Transverse colon (tissue), 4 donors: ENCODE measurements around the gene AGTRAP. TPM values are rescaled to one million over a fixed set of nuclear protein-coding genes. Genes with fewer than 3 reads are reported as not detected.

Source experiments
- DNase-seq: peaks from one replicate; pipeline ENCODE4 v3.0.0-alpha.2; 2019
- H3K27ac ChIP-seq, 4 donors: fragments of 200-600 bp; sonication (generic); 2 replicates each; pipeline ENCODE4 v1.5.1; 2016 to 2018; ENCODE audit warnings: inconsistent platforms in 4 of 4
- H3K27me3 ChIP-seq: fragments of 200-600 bp; sonication (generic); 2 replicates; pipeline ENCODE4 v1.5.1; 2017; ENCODE audit warnings: inconsistent platforms
- H3K36me3 ChIP-seq, 4 donors: fragments of 200-600 bp; sonication (generic); 2 replicates each; pipeline ENCODE4 v1.5.1; 2017 to 2019; ENCODE audit warnings: inconsistent platforms in 4 of 4
- H3K4me1 ChIP-seq, 4 donors: fragments of 200-600 bp; sonication (generic); 2 replicates each; pipeline ENCODE4 v1.5.1; 2017 to 2020; ENCODE audit warnings: inconsistent platforms in 4 of 4
- H3K4me3 ChIP-seq, 4 donors: fragments of 200-600 bp; sonication (generic); 1 replicate in 1 of 4; 2 replicates in 3 of 4; pipeline versions ENCODE4 v1.5.1 to v1.6.1; 2017 to 2019; ENCODE audit warnings: inconsistent platforms in 4 of 4
- H3K9me3 ChIP-seq, 2 donors: fragments of 200-600 bp; sonication (generic); 2 replicates each; pipeline ENCODE4 v1.5.1; 2017 to 2019; ENCODE audit warnings: inconsistent platforms in 2 of 2
- CTCF ChIP-seq, 5 experiments: fragments of 200-600 bp in 3 of 5; fragments of 450-650 bp in 2 of 5; sonication (generic) in 3 of 5; IDR thresholded peaks; 1 replicate in 2 of 5; 2 replicates in 3 of 5; pipeline ENCODE4 v1.5.1; 2016 to 2017; ENCODE audit warnings: antibody characterized with exemption in 5 of 5, inconsistent platforms in 3 of 5, mild to moderate bottlenecking in 2 of 5, moderate library complexity in 1 of 5
- EP300 ChIP-seq: sonication (generic); formaldehyde crosslinking; IDR thresholded peaks from one replicate; pipeline ENCODE4 v1.6.1; 2017; ENCODE audit warnings: antibody characterized with exemption, low read depth
- POLR2A ChIP-seq: fragments of 450-650 bp; IDR thresholded peaks from one replicate; pipeline ENCODE4 v1.6.1; 2016; ENCODE audit warnings: antibody characterized with exemption, mild to moderate bottlenecking, moderate library complexity
- POLR2AphosphoS5 ChIP-seq, 3 donors: sonication (generic); formaldehyde crosslinking; IDR thresholded peaks; one replicate each; pipeline ENCODE4 v1.6.1; 2016; ENCODE audit warnings: antibody characterized with exemption in 3 of 3
- WGBS, 2 donors: methylation state at CpG; one replicate each; pipeline ENCODE4 v1.1.5; 2018; ENCODE audit warnings: low coverage in 1 of 2; 5-methylcytosine and 5-hydroxymethylcytosine counted together
- in situ Hi-C, 4 donors: fragments of 200-750 bp; cut with MboI; loops; one replicate each; pipeline versions ENCODE4 v1.15.0 to v1.15.1; 2017; ENCODE audit warnings: low sequenced_read_pairs in 3 of 4, low pct_ligation_motif_present in 1 of 4, low pct_unique_long_range_greater_than_20kb in 1 of 4
- intact Hi-C: fragments of 100-400 bp; cut with DNase I; formaldehyde crosslinking; loops from one replicate; pipeline ENCODE4 v1.15.1; 2023; ENCODE audit warnings: low total_unique reads
- total RNA-seq, 4 donors: library from RNA; depleted of rRNA; stranded (reverse); fragments of >200 nt; gene quantifications; one replicate each; pipeline ENCODE4 v1.1.0, GENCODE V29; 2016

The AGTRAP gene
- total RNA-seq, 4 donors from 2014 or later, result 1.2 to 27.0 (median 22.7) TPM

DNA sequence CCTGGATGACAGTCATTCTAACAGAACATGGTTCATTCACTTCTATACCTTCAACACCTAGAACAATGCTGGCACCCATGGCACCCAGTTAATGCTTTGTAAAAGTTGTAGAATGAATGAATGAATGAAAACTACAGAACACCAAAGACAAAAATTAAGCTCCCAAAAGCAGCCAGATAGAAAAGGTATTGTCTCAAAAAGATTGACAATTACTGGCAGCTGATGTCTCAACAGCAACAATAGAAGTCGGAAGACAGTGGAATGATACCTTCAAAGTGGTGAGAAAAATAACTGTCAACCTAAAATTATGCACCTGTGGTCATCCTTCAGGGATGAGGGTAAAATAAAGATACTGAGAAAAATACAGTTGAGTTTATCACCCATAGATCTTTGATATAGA, 21.1 kb downstream of the AGTRAP start:
- intact Hi-C loops (no loop called here), in situ Hi-C loops (no loop called here)
- Histone ChIP-seq H3K27ac (no peak overlapping the region), H3K36me3 (no peaks in the 10 kb centered on the region), H3K27me3 (peaks cover 20% of the 10 kb centered on the region), H3K9me3 (no peaks in the 10 kb centered on the region), H3K4me3 (no peak overlapping the region), H3K4me1 (peaks cover 0 to 3% (median 0%) of the 10 kb centered on the region in 4 donors)
- no peak for DNase-seq
- WGBS, 2 donors, result 92 to 94% methylated on average over 1 of the region's 1 CpG
- TF ChIP-seq POLR2AphosphoS5 (IDR thresholded peaks at IDR 0.05) (no peak), EP300 (no peak), POLR2A (no peak), CTCF (IDR thresholded peaks at IDR 0.05) (no peak)

DNA sequence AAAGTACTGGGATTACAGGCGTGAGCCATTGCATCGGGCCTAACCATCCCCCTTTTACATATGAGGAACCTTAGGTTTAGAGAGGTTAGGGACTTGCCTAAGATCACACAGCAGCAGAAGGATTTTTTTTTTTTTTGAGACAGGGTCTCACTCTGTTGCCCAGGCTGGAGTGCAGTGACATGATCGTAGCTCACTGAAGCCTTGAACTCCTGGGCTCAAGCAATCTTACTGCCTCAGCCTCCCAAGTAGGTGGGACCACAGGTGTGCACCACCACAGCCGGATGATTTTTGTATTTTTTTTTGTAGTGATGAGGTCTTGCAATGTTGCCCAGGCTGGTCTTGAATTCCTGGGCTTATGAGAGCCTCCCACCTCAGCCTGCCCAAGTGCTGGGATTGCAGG, 23.9 kb downstream of the AGTRAP start:
- intact Hi-C loops, result no loop called here
- no peaks in the 10 kb centered on the region for H3K36me3 ChIP-seq
- H3K27me3 ChIP-seq, result peaks cover 29% of the 10 kb centered on the region
- no peak for TF ChIP-seq EP300
- TF ChIP-seq POLR2A, result no peak
- TF ChIP-seq POLR2AphosphoS5 (IDR thresholded peaks at IDR 0.05), result no peak
- no peak for TF ChIP-seq CTCF (IDR thresholded peaks at IDR 0.05)
- 81 to 88% methylated on average over 2 to 4 of the region's 4 CpGs for WGBS, 2 donors
- H3K9me3 ChIP-seq, result no peaks in the 10 kb centered on the region
- DNase-seq, result no peak
- H3K4me1 ChIP-seq, result peaks cover 0 to 5% (median 0%) of the 10 kb centered on the region in 4 donors
- in situ Hi-C loops, result no loop called here
- H3K4me3 ChIP-seq, result no peak overlapping the region
- no peak overlapping the region for H3K27ac ChIP-seq

GRCh38 chr1:11761285-11761684, 25.3 kb downstream of the AGTRAP start:
- Histone ChIP-seq H3K9me3 (no peaks in the 10 kb centered on the region), H3K36me3 (no peaks in the 10 kb centered on the region), H3K27ac (no peak overlapping the region), H3K4me3 (no peak overlapping the region), H3K4me1 (peaks cover 0 to 5% (median 0%) of the 10 kb centered on the region in 4 donors), H3K27me3 (peaks cover 31% of the 10 kb centered on the region)
- in situ Hi-C loops (no loop called here), intact Hi-C loops (no loop called here)
- 80 to 84% methylated on average over 1 to 6 of the region's 6 CpGs for WGBS, 2 donors
- no peak for DNase-seq
- TF ChIP-seq CTCF (IDR thresholded peaks at IDR 0.05) (no peak), POLR2AphosphoS5 (IDR thresholded peaks at IDR 0.05) (no peak), EP300 (no peak), POLR2A (no peak)

GRCh38 chr1:11761988-11762406, 26.1 kb downstream of the AGTRAP start, which contains the start of gene C1orf167:
TSS of gene C1orf167 (plus strand) at chr1:11762193. CDS start at chr1:11764401, 2,208 bp downstream.
- no peak for DNase-seq
- Histone ChIP-seq H3K27ac (no peak within 1 kb of the TSS), H3K4me1 (peaks cover 0 to 5% (median 0%) of the 10 kb centered on the region in 4 donors), H3K27me3 (peaks cover 31% of the 10 kb centered on the region), H3K4me3 (no peak within 1 kb of the TSS), H3K36me3 (no peaks in the 10 kb centered on the region), H3K9me3 (no peaks in the 10 kb centered on the region)
- TF ChIP-seq EP300 (no peak), POLR2A (no peak), CTCF (IDR thresholded peaks at IDR 0.05) (no peak), POLR2AphosphoS5 (IDR thresholded peaks at IDR 0.05) (no peak)
- whole genome bisulfite sequencing, 2 donors, result 8% methylated on average over 29 of the region's 29 CpGs; no CpG with 5 or more reads in 1 of the 2 donors
- in situ Hi-C loops (no loop called here), intact Hi-C loops (no loop called here)
